ENCODE measurements around the gene PROZ.

PROZ gene

GRCh38 chr13:113124211-113124970 lies 34.1 kb upstream of the PROZ start:
- no peak overlapping the region for H3K4me3 ChIP-seq (ENCODE audit: low read depth, low read length)
- in situ Hi-C loops (cut with HindIII; ENCODE audit: low sequenced_read_pairs): no loop called here
- TF ChIP-seq CTCF (IDR thresholded peaks at IDR 0.05; ENCODE audit: low read depth, low read length): no peak
- no peak for DNase-seq (ENCODE audit: low read depth, low spot score)

GRCh38 chr13:113125506-113126264 lies 32.8 kb upstream of the PROZ start:
- no peak for TF ChIP-seq CTCF (IDR thresholded peaks at IDR 0.05; ENCODE audit: low read depth, low read length)
- DNase-seq (ENCODE audit: low read depth, low spot score): no peak
- in situ Hi-C loops (cut with HindIII; ENCODE audit: low sequenced_read_pairs): no loop called here
- no peak overlapping the region for H3K4me3 ChIP-seq (ENCODE audit: low read depth, low read length)

- DNase-seq (ENCODE audit: low read depth, low spot score): no peak
- in situ Hi-C loops (cut with HindIII; ENCODE audit: low sequenced_read_pairs): no loop called here
- H3K4me3 ChIP-seq (ENCODE audit: low read depth, low read length): no peak overlapping the region
- TF ChIP-seq CTCF (IDR thresholded peaks at IDR 0.05; ENCODE audit: low read depth, low read length): no peak
Observed at GRCh38 chr13:113126265-113127150, 31.9 kb upstream of the PROZ start.

- in situ Hi-C loops (cut with HindIII; ENCODE audit: low sequenced_read_pairs): no loop called here
- DNase-seq (ENCODE audit: low read depth, low spot score): no peak
- no peak overlapping the region for H3K4me3 ChIP-seq (ENCODE audit: low read depth, low read length)
- TF ChIP-seq CTCF (IDR thresholded peaks at IDR 0.05; ENCODE audit: low read depth, low read length): no peak
Observed at GRCh38 chr13:113129480-113129879, 29.0 kb upstream of the PROZ start.

GRCh38 chr13:113129921-113130750 lies 28.3 kb upstream of the PROZ start:
- in situ Hi-C loops (cut with HindIII; ENCODE audit: low sequenced_read_pairs): no loop called here
- DNase-seq (ENCODE audit: low read depth, low spot score): no peak
- H3K4me3 ChIP-seq (ENCODE audit: low read depth, low read length): peak overlapping the region; percentile 5
- no peak for TF ChIP-seq CTCF (IDR thresholded peaks at IDR 0.05; ENCODE audit: low read depth, low read length)

Measured in astrocyte of the spinal cord (primary cell).